GM21723 (cell line): ENCODE results near the gene RPS6KA5.
"Not testable (repeated sequence)": the region's sequence is repeated elsewhere in the genome, so short reads cannot be mapped to it uniquely, and the experiment has no call there.

Experiments
- ATAC-seq: cut with Tn5 transposase; IDR thresholded peaks from one replicate; pipeline ENCODE4 v1.9.1; 2021; ENCODE audit warnings: mild to moderate bottlenecking, moderate library complexity; ENCODE audit not compliant: unreplicated experiment

Gene RPS6KA5

GRCh38 chr14:90840667-90841066 lies 219.8 kb downstream of the RPS6KA5 start:
- not testable (repeated sequence) for ATAC-seq

GRCh38 chr14:90839889-90840266 lies 220.6 kb downstream of the RPS6KA5 start:
- ATAC-seq: no peak

DNA sequence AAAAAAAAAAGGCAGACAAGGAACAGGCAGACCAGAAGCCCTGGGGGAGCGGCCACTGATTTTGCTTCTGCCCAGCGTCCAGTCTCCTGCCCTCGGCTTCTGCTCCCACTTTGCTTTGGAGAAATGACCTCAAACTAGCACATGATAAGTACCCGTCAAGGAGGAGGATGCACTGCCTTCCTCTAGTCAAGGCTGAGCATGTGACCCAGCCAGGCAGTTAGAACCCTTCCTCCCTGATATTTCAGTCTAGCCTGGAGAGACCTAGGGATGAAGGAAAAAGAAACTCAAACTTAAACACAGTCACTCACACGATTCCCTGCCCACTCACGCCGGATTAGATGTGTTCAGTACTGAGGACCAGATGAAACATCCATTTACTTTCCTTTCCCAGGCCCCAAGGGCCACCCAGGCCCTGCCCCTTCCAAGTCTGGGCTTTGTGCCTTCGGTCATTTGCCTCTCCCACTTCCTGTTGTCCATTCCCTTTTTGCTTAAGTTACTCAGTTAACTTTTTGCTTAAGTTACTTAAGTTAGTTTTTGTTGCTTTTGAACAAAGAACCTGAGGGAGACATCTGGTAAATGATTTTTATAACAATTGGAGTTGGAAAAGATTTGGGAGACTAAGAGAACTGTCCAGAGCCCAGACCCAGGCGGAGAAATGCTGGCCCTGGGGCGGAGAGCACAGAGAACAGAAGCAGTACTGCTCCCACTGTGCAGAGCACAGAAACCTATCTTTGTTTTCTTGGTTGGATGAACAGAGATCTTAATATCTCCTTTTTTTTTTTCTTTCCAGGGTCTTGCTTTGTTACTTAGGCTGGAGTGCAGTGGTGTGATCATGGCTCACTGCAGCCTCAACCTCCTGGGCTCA lies 221.2 kb downstream of the RPS6KA5 start:
- ATAC-seq: no peak

DNA sequence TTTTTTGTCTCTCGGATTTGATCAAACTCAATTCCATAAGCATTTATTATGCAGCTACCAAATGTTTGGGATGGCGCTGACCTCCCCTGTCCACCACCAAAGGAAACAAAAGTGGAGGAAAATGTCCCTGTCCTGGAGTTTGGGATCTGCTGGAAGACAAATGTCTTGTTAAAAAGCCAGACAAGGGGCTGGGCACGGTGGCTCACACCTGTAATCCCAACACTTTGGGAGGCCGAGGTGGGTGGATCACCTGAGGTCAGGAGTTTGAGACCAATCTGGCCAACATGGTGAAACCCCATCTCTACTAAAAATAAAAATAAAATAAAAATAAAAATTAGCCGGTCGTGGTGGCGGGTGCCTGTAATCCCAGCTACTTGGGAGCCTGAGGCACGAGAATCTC lies 221.9 kb downstream of the RPS6KA5 start:
- ATAC-seq: not testable (repeated sequence)

- no peak for ATAC-seq
These were observed 223.1 kb downstream of the RPS6KA5 start for GRCh38 chr14:90837355-90837754.

GRCh38 chr14:90836692-90837063 lies 223.8 kb downstream of the RPS6KA5 start:
- no peak for ATAC-seq

DNA sequence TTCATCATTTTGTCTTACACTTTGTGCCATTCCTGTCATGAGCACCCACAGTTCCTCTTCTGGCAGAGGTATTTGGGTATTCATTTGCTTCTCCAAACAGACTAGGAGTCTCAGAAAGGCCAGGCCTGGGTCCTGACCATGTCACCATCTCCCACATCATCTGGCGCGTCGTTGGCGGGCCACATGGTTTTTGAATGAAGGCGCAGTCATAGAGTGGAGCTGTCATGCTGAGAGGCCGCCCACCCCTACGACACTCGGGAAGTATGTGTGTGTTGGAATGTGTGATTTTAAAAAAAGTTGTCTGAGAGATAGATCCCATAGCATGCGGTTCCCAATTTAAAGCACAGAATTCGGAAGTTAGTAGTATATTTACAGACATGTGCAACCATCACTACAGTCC lies 228.6 kb downstream of the RPS6KA5 start:
- no peak for ATAC-seq

GRCh38 chr14:90830931-90831701 lies 229.3 kb downstream of the RPS6KA5 start:
- ATAC-seq: no peak

GRCh38 chr14:90829677-90830076 lies 230.8 kb downstream of the RPS6KA5 start:
- ATAC-seq: no peak

GRCh38 chr14:90828642-90829487 lies 231.6 kb downstream of the RPS6KA5 start:
- ATAC-seq: peak; percentile 66

- peak; percentile 99 for ATAC-seq
These were observed 232.4 kb downstream of the RPS6KA5 start for GRCh38 chr14:90827919-90828610.

DNA sequence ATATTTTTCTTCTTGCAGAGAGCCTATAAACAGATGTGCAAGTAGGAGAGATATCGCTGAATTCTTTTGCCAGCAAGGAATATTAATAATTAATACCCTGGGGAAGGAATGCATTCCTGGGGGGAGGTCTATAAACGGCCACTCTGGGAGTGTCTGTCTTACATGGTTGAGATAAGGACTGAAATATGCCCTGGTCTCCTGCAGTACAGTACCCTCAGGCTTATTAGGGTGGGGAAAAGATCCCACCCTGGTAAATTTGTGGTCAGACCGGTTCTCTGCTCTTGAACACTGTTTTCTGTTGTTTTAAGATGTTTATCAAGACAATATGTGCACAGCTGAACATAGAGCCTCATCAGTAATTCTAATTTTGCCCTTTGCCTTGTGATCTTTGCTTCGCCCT lies 236.9 kb downstream of the RPS6KA5 start:
- ATAC-seq: not testable (repeated sequence)

DNA sequence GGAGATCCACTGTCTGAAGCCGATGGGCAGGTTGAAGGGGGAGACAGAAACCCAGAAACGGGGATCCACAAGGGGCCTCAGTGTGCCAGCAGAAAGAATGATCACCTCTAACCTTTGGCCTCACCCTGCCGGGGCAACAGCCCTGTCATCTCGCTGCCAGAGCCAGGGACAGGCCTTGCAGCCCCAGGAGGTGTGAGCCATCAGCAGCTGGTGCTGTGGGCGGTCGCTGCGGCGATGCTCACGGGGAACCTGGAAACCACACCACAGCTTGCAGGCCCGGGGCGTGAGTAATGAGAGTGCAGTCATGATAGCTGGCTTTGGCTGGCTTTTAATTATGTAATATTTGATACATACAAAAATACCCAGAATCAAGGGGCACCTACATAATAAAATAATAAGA lies 239.5 kb downstream of the RPS6KA5 start:
- ATAC-seq: peak; percentile 76

DNA sequence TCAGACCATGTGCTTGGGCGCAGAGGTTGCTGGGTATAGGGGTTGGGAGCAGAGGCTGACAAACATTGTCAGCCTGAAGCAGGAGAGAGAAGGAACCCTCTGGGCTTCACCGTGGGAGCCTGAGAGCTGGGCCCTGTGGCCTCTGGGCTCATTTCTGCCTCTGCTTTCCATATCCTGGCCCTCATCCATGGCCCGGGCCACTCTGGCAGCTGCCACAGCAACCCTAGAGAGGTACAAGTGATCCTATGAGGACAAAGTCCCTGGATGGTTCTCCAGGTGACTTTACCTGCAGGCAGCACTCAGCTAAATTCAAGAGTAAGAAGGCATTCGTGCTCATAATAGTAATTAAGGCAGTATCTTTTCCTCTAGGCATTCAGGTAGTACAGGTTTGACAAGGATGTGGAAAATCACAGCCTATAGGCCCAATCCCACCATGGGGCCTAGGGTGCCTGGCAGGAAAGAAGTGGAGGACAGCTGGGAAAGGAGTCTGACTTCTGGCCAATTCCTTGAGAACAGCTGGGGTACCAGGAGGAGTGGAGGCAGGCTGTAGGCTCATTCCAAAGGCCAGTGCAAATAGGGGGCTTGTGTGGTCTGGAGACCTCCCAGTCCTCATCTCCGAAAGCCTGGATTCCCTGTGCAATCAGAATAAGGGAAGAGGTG lies 240.6 kb downstream of the RPS6KA5 start:
- no peak for ATAC-seq

DNA sequence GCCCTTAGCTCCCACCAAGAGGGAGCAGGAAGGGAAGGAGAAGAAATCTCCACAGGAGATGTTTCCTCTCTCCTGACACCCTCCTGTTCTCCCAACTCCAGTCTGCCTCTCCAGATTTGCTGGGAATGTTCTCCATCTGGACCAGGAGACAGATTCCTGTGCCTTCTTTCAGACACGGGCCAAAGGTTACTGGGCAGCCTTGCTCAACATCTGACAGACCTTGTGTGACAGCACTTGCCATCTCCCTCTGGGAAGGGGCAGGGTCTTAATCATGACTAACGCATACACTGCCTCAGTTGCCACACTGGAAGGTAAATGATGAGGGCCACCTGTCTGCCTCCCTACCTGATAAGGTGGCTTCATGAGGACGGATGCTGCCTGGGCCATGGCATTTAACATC lies 241.7 kb downstream of the RPS6KA5 start:
- no peak for ATAC-seq

GRCh38 chr14:90816681-90817436 lies 243.6 kb downstream of the RPS6KA5 start:
- no peak for ATAC-seq

DNA sequence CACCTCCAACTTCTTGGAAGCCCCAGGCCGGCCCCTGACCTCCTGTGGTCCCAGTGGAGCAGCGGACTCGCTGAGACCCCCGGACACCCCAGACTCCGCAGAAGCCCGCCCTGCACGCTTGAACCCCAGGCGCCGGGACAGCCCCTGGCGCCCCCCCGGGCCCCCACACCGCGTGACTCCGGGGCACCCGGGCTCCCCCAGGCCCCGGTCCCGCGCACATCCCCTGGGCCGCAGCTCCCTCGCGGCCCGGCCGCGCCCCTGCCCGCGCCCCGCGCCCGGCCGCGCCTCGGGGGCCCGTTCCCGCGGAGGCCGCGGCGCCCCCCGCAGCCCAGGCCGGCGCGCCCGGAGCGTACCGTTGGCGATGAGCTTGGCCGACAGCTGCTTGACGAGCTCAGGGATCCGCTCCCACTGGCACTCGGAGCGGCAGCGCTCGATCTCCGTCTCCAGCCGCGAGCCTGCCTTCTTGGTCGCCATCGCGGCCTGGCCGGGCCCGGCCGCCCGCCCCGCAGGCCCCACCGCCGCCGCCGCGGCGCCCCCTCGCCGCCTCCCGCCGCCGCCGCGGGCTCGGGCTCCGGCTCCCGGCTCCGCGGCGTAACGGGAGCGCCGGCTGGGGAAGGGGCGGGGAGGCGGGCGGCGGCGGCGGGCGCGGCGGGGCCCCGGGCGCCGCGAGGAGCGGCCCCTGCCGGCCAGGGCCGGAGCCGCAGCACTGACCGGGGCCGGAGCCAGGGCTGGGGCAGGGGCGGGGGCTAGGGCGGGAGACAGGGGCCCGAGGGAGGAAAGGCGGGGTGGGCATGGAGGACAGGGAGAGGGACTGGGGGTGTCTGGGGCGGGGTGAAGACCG lies 244.4 kb downstream of the RPS6KA5 start, which contains the start of gene TTC7B:
TTC7B (minus strand) TSS at position 609 of the 841 bp plus-strand sequence; CDS start at position 474, 135 bp downstream.
- peak; percentile 69 for ATAC-seq

- no peak for ATAC-seq
These were observed 244.9 kb downstream of the RPS6KA5 start for GRCh38 chr14:90815572-90815821.
